Measurements from ENCODE around the gene OSBPL6. TPM values are rescaled to one million over a fixed set of nuclear protein-coding genes. Genes with fewer than 3 reads are reported as not detected.

Gene OSBPL6
- total and polyA plus RNA-seq, 2 of the 13 experiments (the other 11 are each of a cell fraction or from before 2014, with no cell fraction given): 0.03 to 0.11 TPM

DNA sequence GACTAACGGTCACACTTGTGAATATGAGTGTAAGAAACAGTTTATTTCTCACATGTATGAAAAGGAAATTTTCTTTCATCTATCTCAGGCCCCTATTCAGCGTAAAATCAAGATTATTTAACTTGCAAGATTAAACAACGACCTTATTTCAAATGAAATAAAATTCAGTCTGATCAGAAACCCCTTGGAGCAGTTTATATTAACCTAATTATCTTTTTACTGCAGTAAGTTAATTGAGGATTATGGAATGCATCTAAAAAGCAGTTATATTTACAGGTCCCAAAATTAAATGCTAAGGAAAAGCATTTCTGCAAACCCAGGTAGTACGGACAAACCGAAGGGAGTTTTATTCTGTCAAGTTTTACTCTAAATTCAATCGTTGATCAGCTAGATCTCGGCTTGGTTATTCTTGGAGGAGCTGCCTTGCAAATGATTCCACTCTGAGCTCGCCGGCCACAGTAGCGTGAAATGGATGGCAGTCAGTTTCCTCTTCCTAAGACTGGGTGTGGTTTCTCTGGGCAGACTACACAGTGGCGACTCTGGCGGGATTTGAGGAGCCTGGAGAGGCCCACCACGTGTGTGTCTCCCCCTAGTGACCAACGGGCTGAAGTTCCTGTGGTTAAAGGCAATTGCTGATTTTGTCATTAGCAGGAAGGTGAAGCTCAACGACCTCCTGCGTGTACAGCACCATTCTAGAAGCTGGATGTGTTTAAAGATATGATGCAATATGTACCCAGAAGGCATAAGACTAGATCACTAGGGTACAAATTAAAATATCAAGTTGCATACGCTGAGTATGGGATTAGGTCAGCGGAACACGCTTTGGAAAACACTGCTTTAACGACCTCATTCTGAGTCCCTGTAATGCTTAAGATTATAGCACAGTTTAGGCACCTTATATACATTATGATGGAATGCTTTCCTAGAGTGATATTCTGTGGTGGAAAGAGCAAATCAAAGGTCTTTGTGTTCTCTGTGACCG is 220.2 kb downstream of the OSBPL6 start (continued):
- TF ChIP-seq, protein P1, sequence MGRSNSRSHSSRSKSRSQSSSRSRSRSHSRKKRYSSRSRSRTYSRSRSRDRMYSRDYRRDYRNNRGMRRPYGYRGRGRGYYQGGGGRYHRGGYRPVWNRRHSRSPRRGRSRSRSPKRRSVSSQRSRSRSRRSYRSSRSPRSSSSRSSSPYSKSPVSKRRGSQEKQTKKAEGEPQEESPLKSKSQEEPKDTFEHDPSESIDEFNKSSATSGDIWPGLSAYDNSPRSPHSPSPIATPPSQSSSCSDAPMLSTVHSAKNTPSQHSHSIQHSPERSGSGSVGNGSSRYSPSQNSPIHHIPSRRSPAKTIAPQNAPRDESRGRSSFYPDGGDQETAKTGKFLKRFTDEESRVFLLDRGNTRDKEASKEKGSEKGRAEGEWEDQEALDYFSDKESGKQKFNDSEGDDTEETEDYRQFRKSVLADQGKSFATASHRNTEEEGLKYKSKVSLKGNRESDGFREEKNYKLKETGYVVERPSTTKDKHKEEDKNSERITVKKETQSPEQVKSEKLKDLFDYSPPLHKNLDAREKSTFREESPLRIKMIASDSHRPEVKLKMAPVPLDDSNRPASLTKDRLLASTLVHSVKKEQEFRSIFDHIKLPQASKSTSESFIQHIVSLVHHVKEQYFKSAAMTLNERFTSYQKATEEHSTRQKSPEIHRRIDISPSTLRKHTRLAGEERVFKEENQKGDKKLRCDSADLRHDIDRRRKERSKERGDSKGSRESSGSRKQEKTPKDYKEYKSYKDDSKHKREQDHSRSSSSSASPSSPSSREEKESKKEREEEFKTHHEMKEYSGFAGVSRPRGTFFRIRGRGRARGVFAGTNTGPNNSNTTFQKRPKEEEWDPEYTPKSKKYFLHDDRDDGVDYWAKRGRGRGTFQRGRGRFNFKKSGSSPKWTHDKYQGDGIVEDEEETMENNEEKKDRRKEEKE (IDR thresholded peaks at IDR 0.05): no peak
- TF ChIP-seq MBD4 (IDR thresholded peaks at IDR 0.05; ENCODE audit: borderline replicate concordance, low read length) (no peak; the same call in 1 of the 2 replicates), KAT8 (CRISPR knock-in tag; IDR thresholded peaks at IDR 0.05) (peak; percentile 82), PCBP2 (optimal IDR thresholded peaks at IDR 0.05; ENCODE audit: low read depth, low read length, poor library complexity, severe bottlenecking) (no peak), RELA (CRISPR knock-in tag; IDR thresholded peaks at IDR 0.05) (no peak), EED (CRISPR knock-in tag; IDR thresholded peaks at IDR 0.05) (no peak; the same call in 1 of the 2 replicates), POGZ (CRISPR knock-in tag; IDR thresholded peaks at IDR 0.05) (peak; percentile 55; the same call in 1 of the 2 replicates), ZFP36L1 (CRISPR knock-in tag; IDR thresholded peaks at IDR 0.05) (no peak), HNRNPL (IDR thresholded peaks at IDR 0.05; ENCODE audit: low read depth, low read length) (no peak), CCDC6 (CRISPR knock-in tag; IDR thresholded peaks at IDR 0.05) (0 out of 2 replicates have a peak, but pooled peaks have one; percentile 46), WIZ (CRISPR knock-in tag; IDR thresholded peaks at IDR 0.05) (no peak), MTF1 (CRISPR knock-in tag; IDR thresholded peaks at IDR 0.05) (no peak), SOX6 (IDR thresholded peaks at IDR 0.05) (no peak), SOX6 (CRISPR knock-in tag; IDR thresholded peaks at IDR 0.05) (peak; percentile 21; the same call in 1 of the 2 replicates)
- TF ChIP-seq, protein P2, sequence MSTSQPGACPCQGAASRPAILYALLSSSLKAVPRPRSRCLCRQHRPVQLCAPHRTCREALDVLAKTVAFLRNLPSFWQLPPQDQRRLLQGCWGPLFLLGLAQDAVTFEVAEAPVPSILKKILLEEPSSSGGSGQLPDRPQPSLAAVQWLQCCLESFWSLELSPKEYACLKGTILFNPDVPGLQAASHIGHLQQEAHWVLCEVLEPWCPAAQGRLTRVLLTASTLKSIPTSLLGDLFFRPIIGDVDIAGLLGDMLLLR (CRISPR knock-in tag; IDR thresholded peaks at IDR 0.05): no peak
- TF ChIP-seq, protein P3, sequence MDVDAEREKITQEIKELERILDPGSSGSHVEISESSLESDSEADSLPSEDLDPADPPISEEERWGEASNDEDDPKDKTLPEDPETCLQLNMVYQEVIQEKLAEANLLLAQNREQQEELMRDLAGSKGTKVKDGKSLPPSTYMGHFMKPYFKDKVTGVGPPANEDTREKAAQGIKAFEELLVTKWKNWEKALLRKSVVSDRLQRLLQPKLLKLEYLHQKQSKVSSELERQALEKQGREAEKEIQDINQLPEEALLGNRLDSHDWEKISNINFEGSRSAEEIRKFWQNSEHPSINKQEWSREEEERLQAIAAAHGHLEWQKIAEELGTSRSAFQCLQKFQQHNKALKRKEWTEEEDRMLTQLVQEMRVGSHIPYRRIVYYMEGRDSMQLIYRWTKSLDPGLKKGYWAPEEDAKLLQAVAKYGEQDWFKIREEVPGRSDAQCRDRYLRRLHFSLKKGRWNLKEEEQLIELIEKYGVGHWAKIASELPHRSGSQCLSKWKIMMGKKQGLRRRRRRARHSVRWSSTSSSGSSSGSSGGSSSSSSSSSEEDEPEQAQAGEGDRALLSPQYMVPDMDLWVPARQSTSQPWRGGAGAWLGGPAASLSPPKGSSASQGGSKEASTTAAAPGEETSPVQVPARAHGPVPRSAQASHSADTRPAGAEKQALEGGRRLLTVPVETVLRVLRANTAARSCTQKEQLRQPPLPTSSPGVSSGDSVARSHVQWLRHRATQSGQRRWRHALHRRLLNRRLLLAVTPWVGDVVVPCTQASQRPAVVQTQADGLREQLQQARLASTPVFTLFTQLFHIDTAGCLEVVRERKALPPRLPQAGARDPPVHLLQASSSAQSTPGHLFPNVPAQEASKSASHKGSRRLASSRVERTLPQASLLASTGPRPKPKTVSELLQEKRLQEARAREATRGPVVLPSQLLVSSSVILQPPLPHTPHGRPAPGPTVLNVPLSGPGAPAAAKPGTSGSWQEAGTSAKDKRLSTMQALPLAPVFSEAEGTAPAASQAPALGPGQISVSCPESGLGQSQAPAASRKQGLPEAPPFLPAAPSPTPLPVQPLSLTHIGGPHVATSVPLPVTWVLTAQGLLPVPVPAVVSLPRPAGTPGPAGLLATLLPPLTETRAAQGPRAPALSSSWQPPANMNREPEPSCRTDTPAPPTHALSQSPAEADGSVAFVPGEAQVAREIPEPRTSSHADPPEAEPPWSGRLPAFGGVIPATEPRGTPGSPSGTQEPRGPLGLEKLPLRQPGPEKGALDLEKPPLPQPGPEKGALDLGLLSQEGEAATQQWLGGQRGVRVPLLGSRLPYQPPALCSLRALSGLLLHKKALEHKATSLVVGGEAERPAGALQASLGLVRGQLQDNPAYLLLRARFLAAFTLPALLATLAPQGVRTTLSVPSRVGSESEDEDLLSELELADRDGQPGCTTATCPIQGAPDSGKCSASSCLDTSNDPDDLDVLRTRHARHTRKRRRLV (CRISPR knock-in tag; IDR thresholded peaks at IDR 0.05): no peak
- TF ChIP-seq, protein P4, sequence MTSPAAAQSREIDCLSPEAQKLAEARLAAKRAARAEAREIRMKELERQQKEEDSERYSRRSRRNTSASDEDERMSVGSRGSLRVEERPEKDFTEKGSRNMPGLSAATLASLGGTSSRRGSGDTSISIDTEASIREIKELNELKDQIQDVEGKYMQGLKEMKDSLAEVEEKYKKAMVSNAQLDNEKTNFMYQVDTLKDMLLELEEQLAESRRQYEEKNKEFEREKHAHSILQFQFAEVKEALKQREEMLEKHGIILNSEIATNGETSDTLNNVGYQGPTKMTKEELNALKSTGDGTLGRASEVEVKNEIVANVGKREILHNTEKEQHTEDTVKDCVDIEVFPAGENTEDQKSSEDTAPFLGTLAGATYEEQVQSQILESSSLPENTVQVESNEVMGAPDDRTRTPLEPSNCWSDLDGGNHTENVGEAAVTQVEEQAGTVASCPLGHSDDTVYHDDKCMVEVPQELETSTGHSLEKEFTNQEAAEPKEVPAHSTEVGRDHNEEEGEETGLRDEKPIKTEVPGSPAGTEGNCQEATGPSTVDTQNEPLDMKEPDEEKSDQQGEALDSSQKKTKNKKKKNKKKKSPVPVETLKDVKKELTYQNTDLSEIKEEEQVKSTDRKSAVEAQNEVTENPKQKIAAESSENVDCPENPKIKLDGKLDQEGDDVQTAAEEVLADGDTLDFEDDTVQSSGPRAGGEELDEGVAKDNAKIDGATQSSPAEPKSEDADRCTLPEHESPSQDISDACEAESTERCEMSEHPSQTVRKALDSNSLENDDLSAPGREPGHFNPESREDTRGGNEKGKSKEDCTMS (CRISPR knock-in tag; conservative IDR thresholded peaks at IDR 0.05): no peak
